ENCODE measurements around the gene MIA2. TPM values are rescaled to one million over a fixed set of nuclear protein-coding genes. Genes with fewer than 3 reads are reported as not detected.
"Not testable (repeated sequence)": the region's sequence is repeated elsewhere in the genome, so short reads cannot be mapped to it uniquely, and the experiment has no call there.

The MIA2 gene
- total and polyA plus RNA-seq, 4 donors = 24.9 to 32.2 (median 28.3) TPM

GRCh38 chr14:39350866-39351265 lies 117.2 kb downstream of the MIA2 start:
- DNase-seq (no peak), ATAC-seq (ENCODE audit: insufficient read depth, low FRiP score) (no peak)
- Histone ChIP-seq H3K36me3 (ENCODE audit: control insufficient read depth in 4 of 4, insufficient read depth in 4 of 4, low read length in 4 of 4) (peaks cover 0 to 9% (median 4%) of the 10 kb centered on the region in 4 donors), H3K4me1 (ENCODE audit: control insufficient read depth in 5 of 5, insufficient read depth in 5 of 5, low read length in 5 of 5) (no peaks in the 10 kb centered on the region), H3K27ac (ENCODE audit: low read depth in 1 of 2, low read length in 1 of 2) (no peak overlapping the region), H3K9me3 (ENCODE audit: control insufficient read depth in 4 of 4, insufficient read depth in 3 of 4, low read length in 3 of 4) (no peaks in the 10 kb centered on the region), H3K4me3 (no peak overlapping the region), H3K27me3 (ENCODE audit: control insufficient read depth in 3 of 3, insufficient read depth in 3 of 3, low read length in 2 of 3) (no peaks in the 10 kb centered on the region), H3K9ac (ENCODE audit: insufficient read depth in 1 of 2, low read length in 2 of 2) (no peak overlapping the region)
- whole genome bisulfite sequencing, 2 donors = 93 to 99% methylated on average over 3 of the region's 3 CpGs
- no peak for TF ChIP-seq CTCF (IDR thresholded peaks at IDR 0.05; ENCODE audit: control extremely low read depth, extremely low read depth)

GRCh38 chr14:39351708-39352107 lies 118.0 kb downstream of the MIA2 start:
- Histone ChIP-seq H3K4me1 (ENCODE audit: control insufficient read depth in 5 of 5, insufficient read depth in 5 of 5, low read length in 5 of 5) (no peaks in the 10 kb centered on the region), H3K27me3 (ENCODE audit: control insufficient read depth in 3 of 3, insufficient read depth in 3 of 3, low read length in 2 of 3) (no peaks in the 10 kb centered on the region), H3K4me3 (no peak overlapping the region), H3K9me3 (ENCODE audit: control insufficient read depth in 4 of 4, insufficient read depth in 3 of 4, low read length in 3 of 4) (no peaks in the 10 kb centered on the region), H3K27ac (ENCODE audit: low read depth in 1 of 2, low read length in 1 of 2) (no peak overlapping the region), H3K36me3 (ENCODE audit: control insufficient read depth in 4 of 4, insufficient read depth in 4 of 4, low read length in 4 of 4) (peaks cover 0 to 7% (median 4%) of the 10 kb centered on the region in 4 donors), H3K9ac (ENCODE audit: insufficient read depth in 1 of 2, low read length in 2 of 2) (no peak overlapping the region)
- DNase-seq = no peak
- no peak for ATAC-seq (ENCODE audit: insufficient read depth, low FRiP score)
- TF ChIP-seq CTCF (IDR thresholded peaks at IDR 0.05; ENCODE audit: control extremely low read depth, extremely low read depth) = no peak
- WGBS, 2 donors = 98% methylated on average over 9 of the region's 9 CpGs

GRCh38 chr14:39359069-39359468 lies 125.4 kb downstream of the MIA2 start:
- H3K36me3 ChIP-seq (ENCODE audit: control insufficient read depth in 4 of 4, insufficient read depth in 4 of 4, low read length in 4 of 4); DNase-seq; ATAC-seq (ENCODE audit: insufficient read depth, low FRiP score); H3K4me1 ChIP-seq (ENCODE audit: control insufficient read depth in 5 of 5, insufficient read depth in 5 of 5, low read length in 5 of 5); H3K9ac ChIP-seq (ENCODE audit: insufficient read depth in 1 of 2, low read length in 2 of 2); H3K4me3 ChIP-seq; H3K9me3 ChIP-seq (ENCODE audit: control insufficient read depth in 4 of 4, insufficient read depth in 3 of 4, low read length in 3 of 4); H3K27ac ChIP-seq (ENCODE audit: low read depth in 1 of 2, low read length in 1 of 2); H3K27me3 ChIP-seq (ENCODE audit: control insufficient read depth in 3 of 3, insufficient read depth in 3 of 3, low read length in 2 of 3): not testable (repeated sequence)
- 90 to 91% methylated on average over 10 of the region's 10 CpGs for WGBS, 2 donors

- Histone ChIP-seq H3K4me3 (no peak overlapping the region), H3K9me3 (ENCODE audit: control insufficient read depth in 4 of 4, insufficient read depth in 3 of 4, low read length in 3 of 4) (peaks cover 0 to 6% (median 3%) of the 10 kb centered on the region in 4 donors), H3K27me3 (ENCODE audit: control insufficient read depth in 3 of 3, insufficient read depth in 3 of 3, low read length in 2 of 3) (no peaks in the 10 kb centered on the region), H3K27ac (ENCODE audit: low read depth in 1 of 2, low read length in 1 of 2) (no peak overlapping the region), H3K4me1 (ENCODE audit: control insufficient read depth in 5 of 5, insufficient read depth in 5 of 5, low read length in 5 of 5) (no peaks in the 10 kb centered on the region), H3K36me3 (ENCODE audit: control insufficient read depth in 4 of 4, insufficient read depth in 4 of 4, low read length in 4 of 4) (peaks cover 0 to 4% (median 3%) of the 10 kb centered on the region in 4 donors), H3K9ac (ENCODE audit: insufficient read depth in 1 of 2, low read length in 2 of 2) (no peak overlapping the region)
- ATAC-seq (ENCODE audit: insufficient read depth, low FRiP score) (no peak), DNase-seq (no peak)
- no peak for TF ChIP-seq CTCF (IDR thresholded peaks at IDR 0.05; ENCODE audit: control extremely low read depth, extremely low read depth)
These were observed 126.6 kb downstream of the MIA2 start for GRCh38 chr14:39360316-39360715.

- WGBS, 2 donors = 95% methylated on average over 5 of the region's 5 CpGs
- not testable (repeated sequence) for H3K9me3 ChIP-seq (ENCODE audit: control insufficient read depth in 4 of 4, insufficient read depth in 3 of 4, low read length in 3 of 4); ATAC-seq (ENCODE audit: insufficient read depth, low FRiP score); H3K36me3 ChIP-seq (ENCODE audit: control insufficient read depth in 4 of 4, insufficient read depth in 4 of 4, low read length in 4 of 4); H3K9ac ChIP-seq (ENCODE audit: insufficient read depth in 1 of 2, low read length in 2 of 2); H3K27ac ChIP-seq (ENCODE audit: low read depth in 1 of 2, low read length in 1 of 2); DNase-seq; H3K4me3 ChIP-seq; H3K27me3 ChIP-seq (ENCODE audit: control insufficient read depth in 3 of 3, insufficient read depth in 3 of 3, low read length in 2 of 3); H3K4me1 ChIP-seq (ENCODE audit: control insufficient read depth in 5 of 5, insufficient read depth in 5 of 5, low read length in 5 of 5)
These were observed 127.8 kb downstream of the MIA2 start for GRCh38 chr14:39361556-39361955.

All from lung (tissue), 12 donors.